Esophagus muscularis mucosa (tissue), 3 donors: Measurements from ENCODE around the gene FILIP1L.

ENCODE experiments used
- CTCF ChIP-seq, 3 experiments: fragments of 200-600 bp in 2 of 3; fragments of 450-650 bp in 1 of 3; sonication (generic) in 2 of 3; IDR thresholded peaks; one replicate each; pipeline ENCODE4 v1.5.1; 2017 to 2019; ENCODE audit warnings: antibody characterized with exemption in 3 of 3, mild to moderate bottlenecking in 2 of 3, moderate library complexity in 1 of 3
- EP300 ChIP-seq: sonication (generic); formaldehyde crosslinking; IDR thresholded peaks from one replicate; pipeline ENCODE4 v1.6.1; 2017; ENCODE audit warnings: antibody characterized with exemption

GRCh38 chr3:100157685-100158084, 43.4 kb upstream of the FILIP1L start:
- TF ChIP-seq EP300 = no peak
- TF ChIP-seq CTCF (IDR thresholded peaks at IDR 0.05) = no peak
